DMS153 treated with DMSO at 0.1 percent for 48 hours (cell line): ENCODE results near the gene MBD5.

Experiments
- DNase-seq: peaks from one replicate; lab custom pipeline; 2025; ENCODE audit not compliant: unreplicated experiment; lab: John Stamatoyannopoulos, UW

Gene MBD5

DNA sequence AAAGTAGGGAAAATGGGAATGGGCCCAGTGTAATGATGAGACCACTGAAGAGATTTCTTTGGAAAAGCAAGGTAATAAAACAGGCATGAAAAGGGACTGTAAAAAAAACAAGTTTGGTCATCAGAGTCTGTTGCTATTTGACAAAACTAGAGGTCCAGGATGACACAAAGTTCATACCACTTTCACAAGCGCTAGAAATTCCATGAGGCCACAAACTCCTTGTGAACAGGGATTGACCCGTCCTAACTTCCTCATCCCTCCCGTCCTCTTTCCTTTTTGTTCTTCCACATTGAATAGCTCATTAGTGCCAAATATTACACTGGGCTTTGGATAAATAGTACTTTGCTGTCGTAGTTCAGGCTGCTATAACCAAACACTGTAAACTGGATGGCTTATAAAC is 434.9 kb downstream of the MBD5 start:
- DNase-seq: no peak

DNA sequence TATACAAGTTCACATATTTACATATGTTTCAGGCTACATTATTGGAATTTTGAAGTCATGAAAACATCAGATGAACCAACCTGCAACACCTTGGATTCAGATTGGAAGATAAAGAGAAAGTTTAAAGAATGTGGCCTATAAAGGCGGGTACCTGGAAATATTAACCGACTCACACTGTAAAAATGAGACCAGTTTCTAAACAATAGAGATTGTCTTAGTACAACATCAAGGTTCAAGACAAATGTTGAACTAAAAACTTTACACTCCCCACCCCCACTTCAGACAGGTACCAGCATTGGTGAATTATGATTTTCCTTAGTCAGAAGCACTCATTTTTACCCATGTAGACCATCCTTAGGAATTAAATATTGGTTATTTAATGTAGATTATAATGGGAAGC is 437.3 kb downstream of the MBD5 start:
- DNase-seq: no peak

DNA sequence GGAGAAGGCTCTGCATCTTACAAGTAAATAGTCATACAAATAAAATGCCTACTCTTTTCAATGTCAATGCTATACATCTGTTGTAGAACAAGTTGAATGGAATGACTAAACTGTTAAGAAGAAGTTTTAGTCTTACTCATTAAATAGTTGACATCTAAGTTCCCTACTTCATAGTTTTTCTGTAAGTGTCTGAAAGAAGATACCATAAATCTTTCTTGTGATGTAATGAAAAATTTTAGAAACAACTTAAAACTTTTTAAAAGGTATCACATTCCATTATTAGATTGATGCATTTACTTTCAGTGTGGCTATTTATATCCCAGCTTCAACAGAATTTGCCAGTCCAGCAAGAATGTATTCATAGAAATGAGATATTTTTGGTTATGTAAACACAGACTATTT is 438.5 kb downstream of the MBD5 start:
- DNase-seq: no peak

DNA sequence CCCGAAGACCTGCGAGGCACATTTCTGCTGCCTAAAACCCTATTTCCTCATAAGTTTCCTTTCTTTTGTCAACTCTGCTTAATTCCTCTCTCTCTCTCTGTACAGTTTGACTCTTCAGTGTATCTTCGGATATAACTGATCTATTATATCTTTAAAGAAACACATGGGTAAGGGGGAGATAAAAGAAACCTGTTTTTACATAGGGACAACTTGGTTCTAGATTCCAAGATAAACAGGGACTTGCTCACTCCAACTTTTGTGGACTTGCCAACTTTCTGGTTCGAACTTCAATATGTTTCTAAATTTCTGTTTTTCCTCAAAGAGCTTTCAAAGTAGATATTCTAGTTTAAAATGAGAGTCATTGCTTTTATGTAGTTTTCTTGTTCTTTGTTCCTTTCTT is 441.0 kb downstream of the MBD5 start:
- no peak for DNase-seq

DNA sequence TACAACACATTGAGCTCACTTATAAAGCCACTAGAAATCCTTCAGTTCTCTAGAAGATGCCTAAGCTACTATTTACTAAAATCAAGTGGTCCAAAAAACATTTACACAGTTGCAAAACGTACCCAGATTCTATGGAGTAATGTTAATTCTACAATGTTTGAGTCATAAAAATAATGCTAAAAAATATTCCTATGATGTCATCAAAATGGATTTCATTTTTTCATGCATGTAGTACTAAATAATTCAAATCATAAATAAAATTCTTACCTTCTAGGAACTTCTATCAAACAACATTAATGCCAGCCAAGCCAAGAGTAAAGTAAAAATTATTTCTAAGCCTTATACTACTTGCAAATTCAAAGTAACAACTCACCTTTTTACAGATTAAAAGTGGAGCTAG is 454.7 kb downstream of the MBD5 start:
- no peak for DNase-seq

DNA sequence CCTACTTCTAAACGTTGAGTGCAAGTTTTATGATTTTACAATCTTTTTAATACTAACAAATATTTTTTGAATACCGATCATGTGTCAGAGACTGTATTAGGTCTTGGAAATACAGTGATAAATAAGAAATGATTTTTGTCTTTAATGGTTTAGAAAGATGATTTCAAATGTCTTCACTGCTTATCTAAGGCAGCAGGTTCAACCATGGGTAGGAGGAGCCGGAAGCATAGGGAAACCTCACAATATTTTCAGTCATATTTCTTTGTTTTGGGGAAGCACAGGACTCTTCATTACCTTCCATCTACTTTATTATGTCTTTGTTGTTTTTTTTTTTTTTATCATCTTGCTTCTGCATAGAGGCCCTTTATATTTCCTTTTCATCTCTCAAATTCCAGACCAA is 458.5 kb downstream of the MBD5 start:
- DNase-seq: no peak

DNA sequence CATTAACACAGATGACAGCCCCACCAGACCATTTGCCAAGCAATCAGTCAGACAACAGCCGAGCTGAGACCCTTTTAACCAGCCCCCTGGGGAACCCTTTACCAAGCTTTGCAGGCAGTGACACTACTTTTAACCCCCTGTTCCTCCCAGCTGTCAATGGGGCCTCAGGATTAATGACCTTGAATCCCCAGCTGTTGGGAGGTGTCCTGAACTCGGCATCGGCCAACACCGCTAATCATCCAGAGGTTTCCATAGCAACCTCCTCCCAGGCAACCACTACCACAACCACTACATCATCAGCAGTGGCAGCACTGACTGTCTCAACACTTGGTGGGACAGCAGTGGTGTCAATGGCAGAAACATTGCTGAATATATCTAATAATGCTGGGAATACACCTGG is 462.8 kb downstream of the MBD5 start:
- no peak for DNase-seq

DNA sequence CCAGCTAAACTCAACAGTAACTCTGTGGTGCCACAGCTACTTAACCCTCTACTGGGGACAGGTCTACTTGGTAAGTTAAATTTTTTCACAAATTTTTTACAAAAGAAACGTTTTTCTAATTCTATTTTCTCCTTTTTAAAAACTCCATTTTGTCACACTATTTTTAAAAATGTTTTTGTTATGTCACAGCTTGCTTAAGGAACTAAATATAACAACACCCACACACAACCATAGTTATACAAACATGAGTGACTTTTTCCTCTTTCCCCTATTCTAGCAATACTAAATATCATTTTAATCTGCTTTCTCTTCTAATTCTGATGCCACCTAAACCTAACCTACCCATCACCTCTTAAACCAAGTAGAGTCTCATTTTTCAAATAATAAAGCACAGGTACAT is 463.2 kb downstream of the MBD5 start:
- no peak for DNase-seq

DNA sequence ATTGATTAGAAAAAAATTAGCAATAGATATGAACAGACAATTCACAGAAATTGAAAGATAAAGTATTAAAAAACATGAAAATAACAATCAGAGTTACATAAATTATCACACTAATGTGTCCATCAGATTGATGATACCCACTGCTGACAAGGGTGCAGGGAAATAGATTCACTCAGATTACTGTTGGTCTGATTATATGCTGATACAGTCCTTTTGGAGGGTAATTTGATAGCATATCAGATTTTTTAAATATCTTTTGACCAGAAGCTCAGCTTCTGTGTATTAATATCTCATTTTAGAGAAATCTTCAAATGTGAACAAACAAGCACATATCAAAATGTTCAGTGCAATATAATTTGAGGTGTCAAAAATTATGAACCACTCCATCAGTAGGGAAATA is 465.8 kb downstream of the MBD5 start:
- no peak for DNase-seq

DNA sequence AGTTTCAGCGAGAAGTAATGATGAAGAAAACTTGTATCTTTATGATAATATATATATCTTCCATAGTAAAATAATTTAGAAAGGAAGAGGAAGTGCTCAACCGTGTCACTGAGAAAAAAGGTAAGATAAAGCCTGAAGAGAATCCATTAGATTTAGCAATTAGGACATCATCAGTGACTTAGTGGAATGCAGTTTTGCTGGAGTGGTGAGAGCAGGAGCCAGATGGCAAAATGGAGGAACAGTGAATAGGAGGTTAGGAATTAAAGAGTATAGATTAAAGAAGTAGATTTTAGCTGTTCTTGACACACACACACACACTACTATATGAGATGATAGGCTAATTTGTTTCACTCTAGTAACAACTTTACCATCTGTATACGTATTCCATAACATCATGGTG is 466.5 kb downstream of the MBD5 start:
- DNase-seq: no peak

DNA sequence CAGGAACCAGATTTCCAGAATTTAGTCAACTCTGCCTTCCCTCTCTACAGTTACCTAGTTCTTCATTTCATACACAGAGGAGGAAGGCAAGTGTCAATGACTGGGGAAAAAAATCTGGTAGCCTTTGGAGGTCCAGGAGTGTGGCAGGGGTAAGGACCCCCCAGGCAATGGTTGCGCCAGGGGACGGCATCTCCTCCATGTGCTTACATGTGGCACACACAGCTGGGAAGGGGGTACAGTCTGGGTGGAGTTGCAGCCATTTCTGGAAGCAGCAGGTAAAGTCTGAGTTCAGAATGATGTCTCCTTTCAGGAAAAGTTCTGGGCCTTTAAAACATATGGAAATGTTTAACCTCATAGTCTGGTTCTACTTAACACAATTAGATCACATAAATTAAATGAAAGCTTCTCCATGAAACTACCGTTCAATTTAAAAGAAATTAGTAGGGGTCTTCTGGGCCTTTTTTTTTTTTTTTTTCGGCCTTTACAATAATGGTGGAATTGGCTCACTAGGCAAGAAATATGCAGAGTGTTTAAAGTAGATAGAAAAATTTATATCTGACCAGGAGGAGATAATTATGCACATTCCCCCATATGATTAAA is 470.0 kb downstream of the MBD5 start:
- no peak for DNase-seq

DNA sequence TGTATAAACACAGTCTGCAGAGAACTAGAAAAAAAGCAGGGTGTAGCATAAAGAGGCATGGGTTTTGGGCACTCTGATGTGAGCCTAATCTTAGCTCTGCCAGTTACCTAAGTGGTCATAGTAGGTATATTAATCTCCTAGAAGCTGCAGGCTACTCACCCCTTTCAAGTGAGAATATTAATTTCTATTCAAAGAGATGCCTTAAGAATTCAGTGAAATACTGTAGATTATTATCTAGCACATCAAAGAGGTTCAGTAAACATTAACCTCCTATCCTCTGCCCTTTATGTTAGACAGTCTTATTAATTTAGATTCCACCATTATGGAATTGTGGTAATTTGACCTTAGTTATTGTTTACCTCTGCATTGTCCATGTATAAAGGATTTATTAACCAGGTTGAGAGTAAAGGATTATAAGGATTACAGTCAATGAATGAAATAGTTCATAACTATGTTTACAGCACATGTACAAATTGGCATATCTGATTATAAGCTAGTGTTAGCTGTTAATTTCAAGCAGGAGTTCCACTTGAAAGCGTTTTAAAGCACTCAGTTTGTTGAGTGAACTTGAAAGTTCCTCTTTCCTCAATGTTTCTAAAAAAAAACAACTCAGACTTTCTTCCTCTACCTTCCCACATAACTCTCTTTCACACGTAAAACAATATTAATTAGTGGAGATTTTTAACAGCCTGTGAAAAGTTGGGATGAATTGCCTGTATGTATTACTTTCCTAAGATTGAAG is 473.1 kb downstream of the MBD5 start:
- no peak for DNase-seq

DNA sequence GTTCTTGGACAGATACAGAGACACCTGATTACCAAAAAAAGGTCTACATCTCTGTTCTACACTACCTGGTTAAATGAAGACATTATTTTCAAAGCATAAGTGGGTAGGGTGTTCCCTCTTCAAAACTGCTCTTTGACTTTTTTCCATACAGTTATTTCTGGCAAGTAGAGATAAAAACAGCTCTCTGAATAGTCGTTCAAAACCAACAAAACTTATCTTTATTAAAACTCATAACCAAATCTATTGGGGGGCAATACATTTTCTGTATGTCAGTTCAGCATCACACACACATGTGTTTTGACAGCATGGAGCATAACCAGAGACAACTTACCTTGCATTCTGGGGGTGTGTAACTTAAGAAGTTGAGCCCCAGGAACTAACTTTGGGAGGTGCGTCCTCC is 474.7 kb downstream of the MBD5 start:
- no peak for DNase-seq

DNA sequence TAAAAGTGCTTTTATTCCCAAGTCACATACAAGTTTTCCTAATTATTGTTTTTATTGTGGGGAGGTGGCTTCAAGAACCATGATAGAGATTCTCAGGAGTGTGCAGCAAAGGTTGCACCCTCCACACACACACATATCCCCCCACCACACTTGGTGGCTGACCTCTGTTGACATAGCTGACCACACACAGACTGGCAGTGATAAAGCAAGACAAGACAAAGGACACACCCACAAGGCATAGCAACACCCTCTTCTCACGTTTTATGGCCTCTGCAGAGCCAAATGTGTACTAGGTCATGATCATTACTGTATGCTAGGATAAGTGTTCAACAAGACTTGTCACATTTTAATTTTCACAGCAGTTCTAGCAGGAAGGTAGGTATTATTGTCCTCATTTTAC is 480.7 kb downstream of the MBD5 start:
- no peak for DNase-seq

DNA sequence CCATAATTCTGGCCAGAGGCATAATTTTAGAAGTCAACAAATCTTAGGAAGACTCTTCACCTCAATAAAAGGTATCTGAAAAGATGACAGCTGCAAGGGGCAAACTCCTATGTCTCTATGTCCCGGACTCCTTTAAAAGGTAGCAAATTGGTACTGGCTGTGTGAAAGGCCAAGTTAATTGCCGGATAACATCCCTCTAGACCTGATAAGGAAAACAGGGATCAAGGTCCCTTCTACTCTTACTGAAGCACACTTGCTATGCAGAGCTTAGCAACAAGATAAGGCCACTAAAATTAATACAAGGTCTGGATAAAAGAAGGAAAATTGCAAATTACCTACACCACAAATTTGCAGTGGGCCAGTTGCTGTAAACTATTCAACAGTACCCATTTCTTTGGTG is 482.6 kb downstream of the MBD5 start:
- no peak for DNase-seq

DNA sequence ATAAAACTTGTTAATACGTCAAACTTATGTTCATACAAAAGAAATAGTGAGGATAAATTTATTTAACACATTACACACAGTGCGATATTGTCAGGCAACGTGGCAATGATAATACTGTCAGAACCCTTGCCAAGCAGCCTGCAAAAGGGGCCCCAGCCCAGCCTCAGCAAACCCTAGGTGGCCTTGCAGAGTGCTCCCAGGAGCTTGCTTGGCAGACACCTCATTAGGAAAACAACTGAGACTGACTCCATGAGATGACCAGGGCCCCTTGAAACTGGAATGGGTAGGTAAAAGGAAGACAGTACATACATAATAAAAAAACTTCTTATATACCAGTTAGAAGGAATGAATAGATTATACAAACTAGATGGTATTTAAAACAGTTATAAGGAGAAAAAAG is 487.1 kb downstream of the MBD5 start:
- DNase-seq: no peak

DNA sequence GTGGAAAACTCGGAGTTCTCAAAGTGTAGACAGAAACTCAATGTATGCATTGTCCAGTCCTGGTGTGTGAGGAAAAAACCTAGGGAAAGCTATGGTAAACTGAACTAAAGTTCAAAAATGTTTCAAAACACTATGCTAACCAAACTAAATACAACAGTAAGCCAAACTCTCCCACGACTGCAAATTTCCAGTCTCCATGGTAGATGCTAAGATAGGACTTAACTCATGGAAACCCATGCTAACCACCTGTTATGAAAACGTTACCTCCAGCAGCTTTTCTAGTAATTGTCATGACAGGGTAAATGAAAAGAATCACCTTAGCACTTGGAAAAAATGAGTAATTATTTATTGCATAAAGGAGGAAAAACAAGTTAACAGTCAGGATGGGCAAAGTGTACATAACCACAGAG is 488.0 kb downstream of the MBD5 start:
- DNase-seq: no peak

DNA sequence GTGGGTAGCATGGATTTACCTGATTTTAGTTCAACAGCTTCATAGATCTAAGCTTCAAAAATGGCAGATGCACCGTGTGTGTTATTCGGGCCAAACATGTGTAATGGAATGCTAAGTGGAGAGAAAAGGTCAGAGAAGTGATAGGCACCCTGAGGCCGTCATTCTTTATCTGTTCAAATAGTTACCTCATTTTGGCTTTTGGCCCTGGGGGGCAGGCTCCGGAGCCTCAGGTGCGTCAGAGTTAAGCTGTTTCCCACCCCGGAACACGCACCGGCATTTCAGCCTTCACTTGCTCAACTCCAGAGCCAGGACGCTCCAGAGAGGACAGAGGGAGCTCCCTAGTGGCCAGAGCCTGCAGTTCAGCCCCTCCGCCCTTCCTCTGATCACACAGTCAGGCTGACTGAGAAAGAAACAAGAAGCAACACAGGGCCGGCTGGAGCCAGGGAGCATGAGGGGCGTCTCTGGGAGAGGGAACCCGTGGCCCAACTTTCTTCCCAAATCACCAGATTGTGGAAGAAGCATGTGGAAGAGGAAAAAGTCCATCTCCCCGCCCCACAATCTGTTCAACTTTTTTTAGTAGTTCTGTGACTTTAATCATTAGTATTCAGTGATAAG is 488.5 kb downstream of the MBD5 start:
- DNase-seq: peak; percentile 64

DNA sequence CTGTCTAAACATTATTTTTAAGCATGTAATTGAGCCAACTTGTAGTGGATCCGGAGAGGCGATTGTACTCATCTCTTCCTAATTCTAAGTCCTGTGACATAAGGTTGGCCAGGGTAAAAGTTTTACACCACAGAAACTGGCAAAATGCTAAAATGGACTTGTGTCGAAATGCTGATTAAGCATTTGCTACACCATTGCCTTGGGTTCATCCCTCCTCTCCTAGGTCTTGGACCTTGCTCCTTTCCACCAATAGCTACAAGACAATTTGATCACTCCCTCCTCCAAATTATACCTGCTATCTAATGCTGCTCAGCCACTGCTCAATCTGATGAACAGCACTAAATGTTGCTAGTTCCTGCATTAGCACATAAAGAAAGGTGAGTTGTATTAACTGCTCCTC is 491.0 kb downstream of the MBD5 start:
- no peak for DNase-seq

DNA sequence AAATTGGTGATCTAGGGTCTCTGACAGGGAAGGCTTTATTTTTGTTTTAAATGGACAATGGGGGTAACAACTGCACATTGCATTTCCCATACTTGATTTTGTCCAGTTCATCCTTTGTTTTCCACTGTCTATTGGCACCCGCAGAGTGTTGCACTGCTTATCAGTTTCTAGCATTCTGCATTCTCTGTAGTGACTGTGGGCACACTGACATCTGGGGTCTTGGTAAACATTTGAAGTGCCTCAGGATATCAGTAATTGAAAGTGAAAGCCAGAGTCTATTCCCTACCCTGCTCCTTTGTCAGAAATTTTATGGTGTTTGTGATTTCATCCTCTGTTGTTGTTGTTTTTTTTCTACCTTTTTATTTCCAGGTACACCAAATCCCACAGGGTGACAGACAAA is 491.6 kb downstream of the MBD5 start:
- DNase-seq: no peak

DNA sequence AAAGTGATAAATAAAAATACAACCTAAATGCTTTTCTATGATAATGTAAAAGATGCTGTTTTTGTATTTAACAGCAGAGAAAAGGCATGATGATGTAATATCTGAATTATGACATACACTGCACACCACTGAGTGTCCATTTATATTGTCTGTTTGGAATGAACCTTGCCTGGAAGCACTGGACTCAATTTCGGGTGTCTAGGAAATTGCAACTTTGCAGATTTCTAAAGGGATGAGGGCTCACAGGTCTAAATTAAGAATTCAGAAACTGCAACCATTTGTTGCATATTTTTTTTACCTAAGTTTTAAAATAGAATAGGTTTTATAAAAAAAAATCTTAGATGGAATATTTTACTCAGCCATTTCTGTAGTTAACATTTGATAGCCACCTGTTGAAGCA is 492.5 kb downstream of the MBD5 start:
- DNase-seq: no peak

DNA sequence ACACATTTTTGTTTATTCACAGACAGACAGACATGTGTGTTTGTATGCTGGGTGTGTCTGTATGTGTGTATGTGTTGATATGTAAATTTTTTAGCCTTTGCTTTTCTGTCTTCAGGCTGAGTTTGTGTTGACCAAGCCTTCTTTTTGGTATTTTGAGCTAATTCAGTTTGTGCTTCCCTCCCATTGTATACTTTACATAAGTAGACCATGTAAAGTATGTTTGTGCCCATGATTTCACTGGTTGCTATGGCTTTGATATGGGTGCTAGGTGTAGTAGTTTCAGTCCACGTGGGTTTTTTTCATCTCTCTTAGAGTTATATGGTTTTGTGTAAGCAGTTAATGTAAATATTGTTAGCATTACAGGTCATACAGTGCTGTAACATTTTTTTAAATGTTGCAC is 494.2 kb downstream of the MBD5 start:
- no peak for DNase-seq

DNA sequence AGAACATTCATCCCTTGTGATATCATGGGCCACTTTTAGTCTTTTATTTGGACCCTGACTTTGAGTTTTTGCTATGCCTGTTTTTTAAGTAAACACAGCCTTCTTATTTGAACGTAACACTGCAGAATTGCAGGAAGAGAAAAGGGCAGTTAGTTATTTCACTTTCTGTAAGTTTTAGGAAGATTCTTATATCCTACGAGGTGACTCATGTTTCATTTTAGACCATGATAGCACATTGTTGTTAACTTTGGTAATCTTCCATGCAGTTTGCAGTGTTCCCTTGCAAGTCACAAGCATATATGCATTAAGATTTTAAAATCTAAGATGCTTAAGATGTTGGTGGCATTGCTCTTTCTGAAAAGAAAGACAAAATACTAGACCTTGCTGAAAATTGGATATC is 495.1 kb downstream of the MBD5 start:
- no peak for DNase-seq
